Measurements from ENCODE around the gene CASR.

Gene CASR

DNA sequence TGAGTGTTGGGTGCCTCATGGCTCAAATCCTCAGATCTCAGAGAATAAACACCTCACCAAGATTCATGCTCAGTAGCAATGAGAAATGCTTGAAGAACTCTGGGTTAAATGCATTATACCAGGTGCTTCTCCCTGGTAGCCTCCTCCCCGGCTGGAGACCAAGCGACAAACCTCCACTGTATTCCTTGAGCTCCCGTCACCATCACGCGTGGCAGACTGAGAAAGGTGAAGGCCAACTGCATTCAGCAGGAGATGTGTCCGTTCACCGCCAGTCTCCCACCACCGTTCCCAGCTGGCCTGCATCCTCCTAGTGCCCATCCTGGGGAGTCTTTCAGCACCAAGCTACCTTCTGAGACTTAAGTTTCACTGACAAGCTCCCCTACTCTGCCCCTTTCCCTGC lies 149.1 kb downstream of the CASR start:
- TF ChIP-seq, protein P1, sequence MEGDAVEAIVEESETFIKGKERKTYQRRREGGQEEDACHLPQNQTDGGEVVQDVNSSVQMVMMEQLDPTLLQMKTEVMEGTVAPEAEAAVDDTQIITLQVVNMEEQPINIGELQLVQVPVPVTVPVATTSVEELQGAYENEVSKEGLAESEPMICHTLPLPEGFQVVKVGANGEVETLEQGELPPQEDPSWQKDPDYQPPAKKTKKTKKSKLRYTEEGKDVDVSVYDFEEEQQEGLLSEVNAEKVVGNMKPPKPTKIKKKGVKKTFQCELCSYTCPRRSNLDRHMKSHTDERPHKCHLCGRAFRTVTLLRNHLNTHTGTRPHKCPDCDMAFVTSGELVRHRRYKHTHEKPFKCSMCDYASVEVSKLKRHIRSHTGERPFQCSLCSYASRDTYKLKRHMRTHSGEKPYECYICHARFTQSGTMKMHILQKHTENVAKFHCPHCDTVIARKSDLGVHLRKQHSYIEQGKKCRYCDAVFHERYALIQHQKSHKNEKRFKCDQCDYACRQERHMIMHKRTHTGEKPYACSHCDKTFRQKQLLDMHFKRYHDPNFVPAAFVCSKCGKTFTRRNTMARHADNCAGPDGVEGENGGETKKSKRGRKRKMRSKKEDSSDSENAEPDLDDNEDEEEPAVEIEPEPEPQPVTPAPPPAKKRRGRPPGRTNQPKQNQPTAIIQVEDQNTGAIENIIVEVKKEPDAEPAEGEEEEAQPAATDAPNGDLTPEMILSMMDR (IDR thresholded peaks at IDR 0.05) = no peak
- no peak overlapping the region for H3K27ac ChIP-seq
- H3K4me3 ChIP-seq (ENCODE audit: low read depth, low read length) = no peak overlapping the region
- H3K9ac ChIP-seq = no peak overlapping the region
- no peak overlapping the region for H2AFZ ChIP-seq
- H3K79me2 ChIP-seq = no peaks in the 10 kb centered on the region
- H3K27me3 ChIP-seq (ENCODE audit: control insufficient read depth, insufficient read depth, low read length) = no peaks in the 10 kb centered on the region
- no peak overlapping the region for H3K4me2 ChIP-seq (ENCODE audit: low read length)
- H3K4me1 ChIP-seq = no peaks in the 10 kb centered on the region
- no peaks in the 10 kb centered on the region for H3K9me3 ChIP-seq (ENCODE audit: control insufficient read depth, low read length)
- no peaks in the 10 kb centered on the region for H3K36me3 ChIP-seq (ENCODE audit: control insufficient read depth, insufficient read depth, low read length)
